Hepatocyte (in vitro differentiated cells): Measurements from ENCODE around the gene TTC28. TPM values are rescaled to one million over a fixed set of nuclear protein-coding genes. Genes with fewer than 3 reads are reported as not detected.

ENCODE experiments used
- DNase-seq: peaks from one replicate; pipeline ENCODE4 v3.0.0-alpha.2; 2016; ENCODE audit warnings: low spot score
- H2AFZ ChIP-seq: fragments of 200-600 bp; sonication (generic); 2 replicates; pipeline ENCODE4 v1.6.0; 2016; ENCODE audit warnings: antibody characterized with exemption, mild to moderate bottlenecking
- H3K27ac ChIP-seq: fragments of 200-600 bp; sonication (generic); 2 replicates; pipeline ENCODE4 v1.5.1; 2016; ENCODE audit warnings: mild to moderate bottlenecking
- H3K27me3 ChIP-seq: fragments of 200-600 bp; sonication (generic); 2 replicates; pipeline ENCODE4 v1.6.1; 2016
- H3K36me3 ChIP-seq: fragments of 200-600 bp; sonication (generic); replicated peaks from 2 replicates; pipeline ENCODE4 v1.5.1; 2016; ENCODE audit warnings: low read depth; ENCODE audit not compliant: insufficient read depth
- H3K4me1 ChIP-seq: fragments of 200-600 bp; sonication (generic); 2 replicates; pipeline ENCODE4 v1.5.1; 2016; ENCODE audit warnings: mild to moderate bottlenecking, moderate library complexity; ENCODE audit not compliant: insufficient read depth
- H3K4me2 ChIP-seq: fragments of 200-600 bp; sonication (generic); 2 replicates; pipeline ENCODE4 v1.6.0; 2016
- H3K4me3 ChIP-seq: fragments of 200-600 bp; sonication (generic); 2 replicates; pipeline ENCODE4 v1.5.1; 2016; ENCODE audit warnings: mild to moderate bottlenecking
- H3K79me2 ChIP-seq: fragments of 200-600 bp; sonication (generic); 2 replicates; pipeline ENCODE4 v1.6.0; 2017; ENCODE audit warnings: mild to moderate bottlenecking
- H3K9me2 ChIP-seq: fragments of 200-600 bp; sonication (generic); replicated peaks from 2 replicates; pipeline ENCODE4 v1.6.0; 2017; ENCODE audit warnings: mild to moderate bottlenecking; ENCODE audit not compliant: insufficient read depth
- H3K9me3 ChIP-seq: fragments of 200-600 bp; sonication (generic); 2 replicates; pipeline ENCODE4 v1.5.1; 2016; ENCODE audit warnings: low read depth, mild to moderate bottlenecking
- H4K20me1 ChIP-seq: fragments of 200-600 bp; sonication (generic); 2 replicates; pipeline ENCODE4 v1.6.0; 2016; ENCODE audit warnings: mild to moderate bottlenecking; ENCODE audit not compliant: insufficient read depth, poor library complexity, severe bottlenecking
- CTCF ChIP-seq: fragments of 200-600 bp; sonication (generic); IDR thresholded peaks from 2 replicates; pipeline ENCODE4 v1.5.1; 2016; ENCODE audit warnings: antibody characterized with exemption, mild to moderate bottlenecking; ENCODE audit not compliant: poor library complexity
- EZH2 ChIP-seq: fragments of 200-600 bp; sonication (generic); IDR thresholded peaks from 2 replicates; pipeline ENCODE4 v1.6.1; 2016; ENCODE audit warnings: antibody characterized with exemption, mild to moderate bottlenecking, borderline replicate concordance
- EZH2phosphoT487 ChIP-seq: fragments of 200-600 bp; sonication (generic); IDR thresholded peaks from one replicate; pipeline ENCODE4 v1.6.1; 2018; ENCODE audit warnings: antibody characterized with exemption, mild to moderate bottlenecking, low read depth, moderate library complexity; ENCODE audit not compliant: unreplicated experiment, severe bottlenecking
- WGBS: methylation state at CpG from one replicate; pipeline ENCODE4 v1.1.6; 2016; ENCODE audit warnings: low lambda C conversion rate; ENCODE audit errors: missing lambda C conversion rate; 5-methylcytosine and 5-hydroxymethylcytosine counted together
- polyA plus RNA-seq: library from polyadenylated mRNA; unstranded; fragments of >200 nt; fragmentation: Nextera tagmentation; extraction: Ambion mirVana; gene quantifications from 2 replicates; pipeline ENCODE4 v1.2.1, GENCODE V29; 2016
- total RNA-seq: library from RNA; depleted of rRNA; stranded (reverse); fragments of >200 nt; gene quantifications from 2 replicates; pipeline ENCODE4 v1.2.3, GENCODE V29; 2014

The TTC28 gene
- total and polyA plus RNA-seq, 2 experiments from 2014 or later, result 14.7 to 30.4 TPM

GRCh38 chr22:27998511-27999410 lies 680.9 kb downstream of the TTC28 start:
- H3K4me3 ChIP-seq, result no peak overlapping the region
- H3K4me2 ChIP-seq, result no peak overlapping the region
- 96% methylated on average over 40 of the region's 40 CpGs for WGBS
- no peak for TF ChIP-seq CTCF
- no peak for TF ChIP-seq EZH2
- no peak for TF ChIP-seq EZH2phosphoT487
- H2AFZ ChIP-seq, result no peak overlapping the region
- H3K9me2 ChIP-seq, result no peaks in the 10 kb centered on the region
- H3K79me2 ChIP-seq, result no peaks in the 10 kb centered on the region
- H4K20me1 ChIP-seq, result no peaks in the 10 kb centered on the region
- no peaks in the 10 kb centered on the region for H3K4me1 ChIP-seq
- no peak for DNase-seq
- no peaks in the 10 kb centered on the region for H3K36me3 ChIP-seq
- H3K27me3 ChIP-seq, result no peaks in the 10 kb centered on the region
- no peaks in the 10 kb centered on the region for H3K9me3 ChIP-seq
- H3K27ac ChIP-seq, result no peak overlapping the region

- Histone ChIP-seq H3K79me2 (no peaks in the 10 kb centered on the region), H2AFZ (no peak overlapping the region), H3K27me3 (no peaks in the 10 kb centered on the region), H3K9me3 (no peaks in the 10 kb centered on the region), H4K20me1 (no peaks in the 10 kb centered on the region), H3K4me1 (no peaks in the 10 kb centered on the region), H3K4me3 (no peak overlapping the region), H3K36me3 (no peaks in the 10 kb centered on the region), H3K9me2 (no peaks in the 10 kb centered on the region), H3K27ac (no peak overlapping the region), H3K4me2 (no peak overlapping the region)
- DNase-seq, result no peak
- WGBS, result 98% methylated on average over 4 of the region's 4 CpGs
- TF ChIP-seq EZH2, result no peak
- TF ChIP-seq CTCF, result no peak
- TF ChIP-seq EZH2phosphoT487, result no peak
These were observed 682.1 kb downstream of the TTC28 start for GRCh38 chr22:27997538-27997937.

- Histone ChIP-seq H3K36me3 (no peaks in the 10 kb centered on the region), H3K27ac (no peak overlapping the region), H3K79me2 (no peaks in the 10 kb centered on the region), H3K4me2 (no peak overlapping the region), H3K27me3 (no peaks in the 10 kb centered on the region), H2AFZ (no peak overlapping the region), H3K4me1 (no peaks in the 10 kb centered on the region), H3K9me2 (no peaks in the 10 kb centered on the region), H3K4me3 (no peak overlapping the region), H3K9me3 (no peaks in the 10 kb centered on the region), H4K20me1 (no peaks in the 10 kb centered on the region)
- DNase-seq, result no peak
- WGBS, result 94% methylated on average over 7 of the region's 7 CpGs
- TF ChIP-seq EZH2 (no peak), CTCF (no peak), EZH2phosphoT487 (no peak)
These were observed 682.7 kb downstream of the TTC28 start for GRCh38 chr22:27996981-27997380.
